ENCODE data around the gene AFF3.
"Not testable (repeated sequence)": the region's sequence is repeated elsewhere in the genome, so short reads cannot be mapped to it uniquely, and the experiment has no call there.

AFF3 gene

GRCh38 chr2:99504844-99505584 is 637.4 kb downstream of the AFF3 start:
- no peak for ATAC-seq (ENCODE audit: low read depth)
- no peak for DNase-seq (ENCODE audit: low spot score)
- Histone ChIP-seq H3K27me3 (ENCODE audit: insufficient read depth, poor library complexity, severe bottlenecking) (no peaks in the 10 kb centered on the region), H3K27ac (ENCODE audit: poor library complexity, severe bottlenecking) (peak overlapping the region; percentile 51), H3K9me3 (ENCODE audit: severe bottlenecking) (no peaks in the 10 kb centered on the region), H3K4me3 (ENCODE audit: severe bottlenecking) (no peak overlapping the region), H3K36me3 (ENCODE audit: low read depth) (no peaks in the 10 kb centered on the region), H3K4me1 (ENCODE audit: insufficient read depth, poor library complexity, severe bottlenecking) (peaks cover 16% of the 10 kb centered on the region)
- TF ChIP-seq CTCF (IDR thresholded peaks at IDR 0.05; ENCODE audit: poor library complexity, severe bottlenecking), result no peak

- H3K27ac ChIP-seq (ENCODE audit: poor library complexity, severe bottlenecking), result peak overlapping the region; percentile 51
- DNase-seq (ENCODE audit: low spot score), result not testable (repeated sequence)
- peaks cover 16% of the 10 kb centered on the region for H3K4me1 ChIP-seq (ENCODE audit: insufficient read depth, poor library complexity, severe bottlenecking)
Observed at GRCh38 chr2:99503662-99504416, 638.6 kb downstream of the AFF3 start.

GRCh38 chr2:99496021-99496420 is 646.4 kb downstream of the AFF3 start:
- H3K36me3 ChIP-seq (ENCODE audit: low read depth), result no peaks in the 10 kb centered on the region
- no peaks in the 10 kb centered on the region for H3K9me3 ChIP-seq (ENCODE audit: severe bottlenecking)
- no peak overlapping the region for H3K27ac ChIP-seq (ENCODE audit: poor library complexity, severe bottlenecking)
- H3K4me1 ChIP-seq (ENCODE audit: insufficient read depth, poor library complexity, severe bottlenecking), result no peaks in the 10 kb centered on the region
- H3K27me3 ChIP-seq (ENCODE audit: insufficient read depth, poor library complexity, severe bottlenecking), result no peaks in the 10 kb centered on the region
- DNase-seq (ENCODE audit: low spot score) (no peak), ATAC-seq (ENCODE audit: low read depth) (no peak)
- H3K4me3 ChIP-seq (ENCODE audit: severe bottlenecking), result no peak overlapping the region
- no peak for TF ChIP-seq CTCF (IDR thresholded peaks at IDR 0.05; ENCODE audit: poor library complexity, severe bottlenecking)

More at GRCh38 chr2:99503662-99504416, 638.6 kb downstream of the AFF3 start:
- H3K4me3 ChIP-seq (ENCODE audit: severe bottlenecking); H3K9me3 ChIP-seq (ENCODE audit: severe bottlenecking); H3K36me3 ChIP-seq (ENCODE audit: low read depth); H3K27me3 ChIP-seq (ENCODE audit: insufficient read depth, poor library complexity, severe bottlenecking): not testable (repeated sequence)
- peak; percentile 41; the same call in 2 of the 3 replicates for ATAC-seq (ENCODE audit: low read depth)

Measured in RWPE2 (cell line).